ENCODE measurements around the gene MBD2.
A peak's percentile ranks its signal among the peaks of the same experiment; 100 is the strongest.

The MBD2 gene

DNA sequence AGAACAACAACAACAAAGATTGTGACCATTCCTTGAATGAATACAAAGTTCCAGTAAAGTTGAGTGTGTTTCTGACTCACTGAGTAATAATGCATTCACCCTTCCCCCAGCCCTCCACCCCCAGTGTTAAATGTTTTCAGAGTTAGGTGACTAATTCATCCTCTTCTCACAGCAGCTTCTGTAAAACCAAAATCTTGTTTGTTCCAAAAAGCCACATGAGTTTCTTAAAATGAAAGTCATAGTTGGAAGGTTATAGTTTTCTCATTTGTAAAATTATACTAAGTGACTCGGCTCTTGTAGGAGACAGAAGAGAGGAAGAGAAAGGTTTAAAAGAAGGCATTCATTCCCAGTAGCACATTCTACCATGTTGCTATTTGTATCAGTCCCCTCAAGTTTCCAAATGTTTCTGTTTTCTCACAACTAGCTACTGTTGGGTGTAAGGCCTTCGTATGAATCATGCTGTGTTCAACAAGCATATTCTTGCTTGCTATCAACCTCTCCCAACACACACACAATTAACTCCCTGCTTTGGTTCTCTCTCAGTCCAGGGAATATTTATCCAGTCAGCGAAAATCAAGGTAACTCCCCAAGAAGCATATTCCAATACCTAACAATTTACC, 75.3 kb downstream of the MBD2 start:
- TF ChIP-seq CEBPB (IDR thresholded peaks at IDR 0.05): no peak
- TF ChIP-seq YY1 (IDR thresholded peaks at IDR 0.05; ENCODE audit: low read depth): no peak
- TF ChIP-seq RAD21 (IDR thresholded peaks at IDR 0.05; ENCODE audit: low read depth): no peak
- no peak for TF ChIP-seq EGR1 (IDR thresholded peaks at IDR 0.05)
- TF ChIP-seq, protein P1, sequence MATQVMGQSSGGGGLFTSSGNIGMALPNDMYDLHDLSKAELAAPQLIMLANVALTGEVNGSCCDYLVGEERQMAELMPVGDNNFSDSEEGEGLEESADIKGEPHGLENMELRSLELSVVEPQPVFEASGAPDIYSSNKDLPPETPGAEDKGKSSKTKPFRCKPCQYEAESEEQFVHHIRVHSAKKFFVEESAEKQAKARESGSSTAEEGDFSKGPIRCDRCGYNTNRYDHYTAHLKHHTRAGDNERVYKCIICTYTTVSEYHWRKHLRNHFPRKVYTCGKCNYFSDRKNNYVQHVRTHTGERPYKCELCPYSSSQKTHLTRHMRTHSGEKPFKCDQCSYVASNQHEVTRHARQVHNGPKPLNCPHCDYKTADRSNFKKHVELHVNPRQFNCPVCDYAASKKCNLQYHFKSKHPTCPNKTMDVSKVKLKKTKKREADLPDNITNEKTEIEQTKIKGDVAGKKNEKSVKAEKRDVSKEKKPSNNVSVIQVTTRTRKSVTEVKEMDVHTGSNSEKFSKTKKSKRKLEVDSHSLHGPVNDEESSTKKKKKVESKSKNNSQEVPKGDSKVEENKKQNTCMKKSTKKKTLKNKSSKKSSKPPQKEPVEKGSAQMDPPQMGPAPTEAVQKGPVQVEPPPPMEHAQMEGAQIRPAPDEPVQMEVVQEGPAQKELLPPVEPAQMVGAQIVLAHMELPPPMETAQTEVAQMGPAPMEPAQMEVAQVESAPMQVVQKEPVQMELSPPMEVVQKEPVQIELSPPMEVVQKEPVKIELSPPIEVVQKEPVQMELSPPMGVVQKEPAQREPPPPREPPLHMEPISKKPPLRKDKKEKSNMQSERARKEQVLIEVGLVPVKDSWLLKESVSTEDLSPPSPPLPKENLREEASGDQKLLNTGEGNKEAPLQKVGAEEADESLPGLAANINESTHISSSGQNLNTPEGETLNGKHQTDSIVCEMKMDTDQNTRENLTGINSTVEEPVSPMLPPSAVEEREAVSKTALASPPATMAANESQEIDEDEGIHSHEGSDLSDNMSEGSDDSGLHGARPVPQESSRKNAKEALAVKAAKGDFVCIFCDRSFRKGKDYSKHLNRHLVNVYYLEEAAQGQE (IDR thresholded peaks at IDR 0.05; ENCODE audit: low read depth): no peak
- TF ChIP-seq EP300 (IDR thresholded peaks at IDR 0.05; ENCODE audit: borderline replicate concordance): no peak
- 0 out of 2 replicates have a peak, but pooled peaks have one; percentile 9 for TF ChIP-seq NFIC (IDR thresholded peaks at IDR 0.05)
- TF ChIP-seq, protein P2, sequence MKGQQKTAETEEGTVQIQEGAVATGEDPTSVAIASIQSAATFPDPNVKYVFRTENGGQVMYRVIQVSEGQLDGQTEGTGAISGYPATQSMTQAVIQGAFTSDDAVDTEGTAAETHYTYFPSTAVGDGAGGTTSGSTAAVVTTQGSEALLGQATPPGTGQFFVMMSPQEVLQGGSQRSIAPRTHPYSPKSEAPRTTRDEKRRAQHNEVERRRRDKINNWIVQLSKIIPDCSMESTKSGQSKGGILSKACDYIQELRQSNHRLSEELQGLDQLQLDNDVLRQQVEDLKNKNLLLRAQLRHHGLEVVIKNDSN (IDR thresholded peaks at IDR 0.05): no peak
- TF ChIP-seq TEAD4 (IDR thresholded peaks at IDR 0.05): peak; percentile 56
- TF ChIP-seq TAF1 (IDR thresholded peaks at IDR 0.05; ENCODE audit: low read depth): no peak
- no peak for TF ChIP-seq CREB1 (IDR thresholded peaks at IDR 0.05; ENCODE audit: low read depth)
- no peak for TF ChIP-seq TCF12 (IDR thresholded peaks at IDR 0.05; ENCODE audit: low read depth)

DNA sequence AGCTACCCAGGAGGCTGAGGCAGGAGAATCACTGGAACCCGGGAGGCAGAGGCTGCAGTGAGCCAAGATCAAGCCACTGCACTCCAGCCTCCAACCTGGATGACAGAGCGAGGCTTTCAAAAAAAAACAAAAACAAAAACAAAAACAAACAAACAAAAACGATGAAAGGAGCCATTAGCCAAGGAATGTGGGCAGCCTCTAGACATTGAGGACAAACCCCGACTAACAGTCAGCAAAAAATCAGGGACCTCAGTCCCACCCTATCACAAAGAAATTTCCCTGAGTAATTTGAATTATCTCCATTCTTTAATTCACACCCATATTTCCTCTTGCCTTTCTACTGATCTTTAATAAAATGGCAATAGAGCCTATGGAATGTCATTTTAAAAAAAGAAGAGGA, 75.8 kb downstream of the MBD2 start:
- TF ChIP-seq YY1 (IDR thresholded peaks at IDR 0.05; ENCODE audit: low read depth) (no peak), FOXM1 (IDR thresholded peaks at IDR 0.05; ENCODE audit: borderline replicate concordance, low read depth) (no peak), ZBTB7A (IDR thresholded peaks at IDR 0.05; ENCODE audit: low read depth) (no peak), TCF12 (IDR thresholded peaks at IDR 0.05; ENCODE audit: low read depth) (no peak), EGR1 (IDR thresholded peaks at IDR 0.05) (no peak), TAF1 (IDR thresholded peaks at IDR 0.05; ENCODE audit: low read depth) (no peak), EP300 (IDR thresholded peaks at IDR 0.05; ENCODE audit: borderline replicate concordance) (no peak), CEBPB (IDR thresholded peaks at IDR 0.05) (no peak), RAD21 (IDR thresholded peaks at IDR 0.05; ENCODE audit: low read depth) (no peak), TEAD4 (IDR thresholded peaks at IDR 0.05) (no peak), CREB1 (IDR thresholded peaks at IDR 0.05; ENCODE audit: low read depth) (no peak)
- TF ChIP-seq, protein P3, sequence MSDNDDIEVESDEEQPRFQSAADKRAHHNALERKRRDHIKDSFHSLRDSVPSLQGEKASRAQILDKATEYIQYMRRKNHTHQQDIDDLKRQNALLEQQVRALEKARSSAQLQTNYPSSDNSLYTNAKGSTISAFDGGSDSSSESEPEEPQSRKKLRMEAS (IDR thresholded peaks at IDR 0.05): no peak
- TF ChIP-seq, protein P1 (IDR thresholded peaks at IDR 0.05; ENCODE audit: low read depth): no peak

DNA sequence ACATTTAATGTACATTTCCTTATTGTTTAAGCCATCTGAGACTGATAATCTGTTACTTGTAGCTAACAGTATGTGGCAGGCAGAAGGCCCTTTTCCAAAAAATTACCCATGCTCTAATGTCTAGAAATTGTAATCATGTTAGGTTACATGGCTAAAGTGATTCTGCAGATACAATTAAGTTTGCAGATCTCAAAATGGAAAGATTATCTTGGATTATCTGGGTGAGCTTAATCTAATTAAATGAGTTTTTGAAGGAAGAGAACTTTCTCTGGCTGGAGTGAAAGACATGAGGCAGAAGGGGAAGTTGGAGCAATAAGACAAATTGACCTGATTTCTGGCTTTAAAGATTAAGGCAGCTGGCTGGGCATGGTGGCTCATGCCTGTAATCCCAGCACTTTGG, 76.3 kb downstream of the MBD2 start:
- no peak for TF ChIP-seq FOXM1 (IDR thresholded peaks at IDR 0.05; ENCODE audit: borderline replicate concordance, low read depth)
- TF ChIP-seq, protein P3 (IDR thresholded peaks at IDR 0.05): no peak
- TF ChIP-seq, protein P1 (IDR thresholded peaks at IDR 0.05; ENCODE audit: low read depth): no peak

DNA sequence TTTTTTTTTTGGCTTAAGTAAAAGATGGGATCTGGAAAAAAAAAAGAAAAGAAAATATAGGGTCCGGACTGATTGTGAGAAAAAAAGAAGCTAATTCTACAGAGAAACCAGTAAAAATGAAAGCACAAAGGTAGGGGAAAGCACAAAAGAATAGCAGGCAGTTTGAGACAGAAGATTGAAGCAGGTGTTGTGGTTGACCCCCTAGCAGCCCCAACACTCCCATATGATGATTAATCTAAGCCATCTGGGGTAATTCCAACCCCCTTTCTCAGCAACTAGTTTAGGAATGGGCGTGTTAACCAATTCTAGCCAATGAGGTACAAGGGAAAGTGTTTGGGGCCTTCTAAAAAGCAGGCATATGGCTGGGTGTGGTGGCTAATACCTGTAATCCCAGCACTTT, 77.0 kb downstream of the MBD2 start:
- TF ChIP-seq, protein P1 (IDR thresholded peaks at IDR 0.05; ENCODE audit: low read depth): no peak

Data from Ishikawa (cell line).